HepG2 (cell line): Measurements from ENCODE around the gene POLR2J. TPM values are rescaled to one million over a fixed set of nuclear protein-coding genes. Genes with fewer than 3 reads are reported as not detected.

ENCODE experiments used
- CREB1 ChIP-seq, 2 experiments: fragments of 450-650 bp in 1 of 2; IDR thresholded peaks; 2 replicates each; pipeline ENCODE4 v1.6.1; 2016 to 2017; ENCODE audit warnings: control low read depth in 1 of 2, mild to moderate bottlenecking in 1 of 2, missing compliant biosample characterization in 1 of 2, missing genetic modification characterization in 1 of 2
- DPF2 ChIP-seq: sonication (generic); formaldehyde crosslinking; IDR thresholded peaks from 2 replicates; pipeline ENCODE4 v1.4.0; 2020; ENCODE audit warnings: mild to moderate bottlenecking, low read depth, missing genetic modification reagents, borderline replicate concordance
- HNRNPL ChIP-seq: fragments of 200-400 bp; formaldehyde crosslinking; IDR thresholded peaks from 2 replicates; pipeline ENCODE4 v1.6.1; 2017; ENCODE audit warnings: mild to moderate bottlenecking, low read depth, low read length
- NR2F6 ChIP-seq, 2 experiments: IDR thresholded peaks; 2 replicates each; pipeline ENCODE4 v1.6.1; 2016; ENCODE audit warnings: antibody characterized with exemption in 1 of 2, mild to moderate bottlenecking in 1 of 2
- SP5 ChIP-seq: IDR thresholded peaks from 2 replicates; pipeline ENCODE4 v1.6.1; 2016; ENCODE audit warnings: low read depth, borderline replicate concordance
- TBL1XR1 ChIP-seq: fragments of 150-350 bp; IDR thresholded peaks from 2 replicates; pipeline ENCODE4 v1.6.1; 2014; ENCODE audit warnings: borderline replicate concordance, low read length; ENCODE audit not compliant: partially characterized antibody
- TSC22D2 ChIP-seq: sonication (generic); formaldehyde crosslinking; IDR thresholded peaks from 2 replicates; pipeline ENCODE4 v1.5.1; 2020; ENCODE audit warnings: missing genetic modification reagents, mild to moderate bottlenecking, borderline replicate concordance
- ZNF230 ChIP-seq: sonication (generic); formaldehyde crosslinking; IDR thresholded peaks from 2 replicates; pipeline ENCODE4 v1.4.0; 2020; ENCODE audit warnings: mild to moderate bottlenecking, missing genetic modification reagents
- ZNF552 ChIP-seq: sonication (generic); formaldehyde crosslinking; IDR thresholded peaks from 2 replicates; pipeline ENCODE4 v1.9.0; 2022; ENCODE audit warnings: missing genetic modification reagents, mild to moderate bottlenecking, borderline replicate concordance
- polyA plus RNA-seq, 8 experiments: library from polyadenylated mRNA; depleted of rRNA in 3 of 8; stranded (reverse) in 7 of 8; unstranded in 1 of 8; fragments of >200 nt; fragmentation: Illumina TruSeq in 4 of 8; extraction: Trizol in 4 of 8; gene quantifications; 2 replicates each; pipeline versions ENCODE4 v1.2.1 to v1.2.3, GENCODE V29; 2011 to 2016; ENCODE audit warnings: low read depth in 4 of 8, missing spikeins in 1 of 8, mixed read lengths in 1 of 8; ENCODE audit not compliant: insufficient read depth in 1 of 8
- total RNA-seq, 5 experiments: library from RNA; depleted of rRNA; stranded (reverse); fragments of >200 nt; fragmentation: Illumina TruSeq; extraction: Trizol; gene quantifications; 2 replicates each; pipeline ENCODE4 v1.2.3, GENCODE V29; 2016; ENCODE audit warnings: low read depth in 1 of 5
- TF ChIP-seq, protein P1 (sequence below): sonication (generic); formaldehyde crosslinking; IDR thresholded peaks from 2 replicates; pipeline ENCODE4 v1.8.0; 2022; ENCODE audit warnings: mild to moderate bottlenecking, missing genetic modification reagents, moderate library complexity
- TF ChIP-seq, protein P2 (sequence below), 2 experiments: sonication (generic) in 1 of 2; formaldehyde crosslinking in 1 of 2; IDR thresholded peaks; 2 replicates each; pipeline versions ENCODE4 v1.4.0 to v1.6.1; 2018 to 2020; ENCODE audit warnings: missing genetic modification reagents in 2 of 2, borderline replicate concordance in 1 of 2, low read depth in 1 of 2, mild to moderate bottlenecking in 1 of 2, missing biosample characterization in 1 of 2
- TF ChIP-seq, protein P3 (sequence below): sonication (generic); formaldehyde crosslinking; IDR thresholded peaks from 2 replicates; pipeline ENCODE4 v1.8.0; 2022; ENCODE audit warnings: mild to moderate bottlenecking, missing genetic modification reagents, moderate library complexity
- TF ChIP-seq, protein P4 (sequence below): sonication (generic); formaldehyde crosslinking; IDR thresholded peaks from 2 replicates; pipeline ENCODE4 v1.4.0; 2020; ENCODE audit warnings: missing genetic modification reagents, borderline replicate concordance
- TF ChIP-seq, protein P5 (sequence below): sonication (generic); formaldehyde crosslinking; IDR thresholded peaks from 2 replicates; pipeline ENCODE4 v1.5.0; 2020; ENCODE audit warnings: mild to moderate bottlenecking, missing genetic modification reagents, borderline replicate concordance
- TF ChIP-seq, protein P6 (sequence below): sonication (generic); formaldehyde crosslinking; IDR thresholded peaks from 2 replicates; pipeline ENCODE4 v1.9.0; 2022; ENCODE audit warnings: missing genetic modification reagents, mild to moderate bottlenecking, borderline replicate concordance

The POLR2J gene
- total and polyA plus RNA-seq, 2 of the 13 experiments (the other 11 are each of a cell fraction or from before 2014, with no cell fraction given): 41.2 to 71.4 TPM

DNA sequence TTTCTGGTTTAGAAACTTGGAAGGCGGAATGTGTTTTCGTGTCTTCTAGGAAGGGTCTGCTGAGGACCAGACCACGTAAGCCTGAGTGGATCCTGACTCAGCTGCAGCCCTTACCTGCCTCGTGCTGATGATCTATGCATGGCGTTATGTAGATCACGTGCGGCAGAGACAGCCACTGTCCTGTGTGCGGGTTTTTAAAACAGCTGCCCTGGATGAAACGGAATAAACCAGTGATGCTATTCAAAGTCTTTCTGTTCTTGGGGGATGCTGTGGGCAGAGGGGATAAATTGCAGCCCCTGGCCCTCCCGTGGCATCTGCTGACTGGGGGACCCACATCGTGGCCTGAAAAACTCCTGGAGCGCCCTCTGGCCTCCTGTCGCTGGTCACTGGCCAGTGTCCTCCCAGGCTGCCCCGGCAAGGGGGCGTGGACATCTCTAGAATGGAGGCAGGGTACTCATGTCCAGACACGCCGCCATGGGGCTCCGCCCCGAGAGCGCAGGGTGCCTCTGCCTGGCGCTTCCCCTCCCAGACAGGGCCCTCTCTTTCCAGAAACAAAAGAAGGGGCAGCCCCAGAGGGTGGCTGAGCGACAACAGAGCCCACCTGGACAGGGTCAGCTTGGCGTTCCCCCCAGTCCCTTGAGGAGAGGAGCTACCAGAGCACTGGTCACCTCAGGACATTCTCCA lies 27.2 kb downstream of the POLR2J start (continued):
- TF ChIP-seq TSC22D2 (CRISPR knock-in tag): peak; percentile 61; the same call in 1 of the 2 replicates
- no peak for TF ChIP-seq ZNF552 (CRISPR knock-in tag)
- TF ChIP-seq, protein P1, sequence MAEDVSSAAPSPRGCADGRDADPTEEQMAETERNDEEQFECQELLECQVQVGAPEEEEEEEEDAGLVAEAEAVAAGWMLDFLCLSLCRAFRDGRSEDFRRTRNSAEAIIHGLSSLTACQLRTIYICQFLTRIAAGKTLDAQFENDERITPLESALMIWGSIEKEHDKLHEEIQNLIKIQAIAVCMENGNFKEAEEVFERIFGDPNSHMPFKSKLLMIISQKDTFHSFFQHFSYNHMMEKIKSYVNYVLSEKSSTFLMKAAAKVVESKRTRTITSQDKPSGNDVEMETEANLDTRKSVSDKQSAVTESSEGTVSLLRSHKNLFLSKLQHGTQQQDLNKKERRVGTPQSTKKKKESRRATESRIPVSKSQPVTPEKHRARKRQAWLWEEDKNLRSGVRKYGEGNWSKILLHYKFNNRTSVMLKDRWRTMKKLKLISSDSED: no peak
- peak; percentile 61 for TF ChIP-seq SP5 (CRISPR knock-in tag)
- TF ChIP-seq DPF2 (CRISPR knock-in tag): no peak
- TF ChIP-seq, protein P2, sequence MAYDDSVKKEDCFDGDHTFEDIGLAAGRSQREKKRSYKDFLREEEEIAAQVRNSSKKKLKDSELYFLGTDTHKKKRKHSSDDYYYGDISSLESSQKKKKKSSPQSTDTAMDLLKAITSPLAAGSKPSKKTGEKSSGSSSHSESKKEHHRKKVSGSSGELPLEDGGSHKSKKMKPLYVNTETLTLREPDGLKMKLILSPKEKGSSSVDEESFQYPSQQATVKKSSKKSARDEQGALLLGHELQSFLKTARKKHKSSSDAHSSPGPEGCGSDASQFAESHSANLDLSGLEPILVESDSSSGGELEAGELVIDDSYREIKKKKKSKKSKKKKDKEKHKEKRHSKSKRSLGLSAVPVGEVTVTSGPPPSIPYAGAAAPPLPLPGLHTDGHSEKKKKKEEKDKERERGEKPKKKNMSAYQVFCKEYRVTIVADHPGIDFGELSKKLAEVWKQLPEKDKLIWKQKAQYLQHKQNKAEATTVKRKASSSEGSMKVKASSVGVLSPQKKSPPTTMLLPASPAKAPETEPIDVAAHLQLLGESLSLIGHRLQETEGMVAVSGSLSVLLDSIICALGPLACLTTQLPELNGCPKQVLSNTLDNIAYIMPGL (CRISPR knock-in tag; IDR thresholded peaks at IDR 0.05; ENCODE audit: borderline replicate concordance in 1 of 2, low read depth in 1 of 2): peak; percentile 21 to 33; a peak in 2 of 4 replicates
- TF ChIP-seq NR2F6 (IDR thresholded peaks at IDR 0.05): no peak
- TF ChIP-seq NR2F6 (CRISPR knock-in tag; IDR thresholded peaks at IDR 0.05): 0 out of 2 replicates have a peak, but pooled peaks have one; percentile 14
- TF ChIP-seq TBL1XR1: no peak
- TF ChIP-seq, protein P3, sequence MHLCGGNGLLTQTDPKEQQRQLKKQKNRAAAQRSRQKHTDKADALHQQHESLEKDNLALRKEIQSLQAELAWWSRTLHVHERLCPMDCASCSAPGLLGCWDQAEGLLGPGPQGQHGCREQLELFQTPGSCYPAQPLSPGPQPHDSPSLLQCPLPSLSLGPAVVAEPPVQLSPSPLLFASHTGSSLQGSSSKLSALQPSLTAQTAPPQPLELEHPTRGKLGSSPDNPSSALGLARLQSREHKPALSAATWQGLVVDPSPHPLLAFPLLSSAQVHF (CRISPR knock-in tag): no peak
- TF ChIP-seq HNRNPL: 0 out of 2 replicates have a peak, but pooled peaks have one; percentile 41
- TF ChIP-seq, protein P4, sequence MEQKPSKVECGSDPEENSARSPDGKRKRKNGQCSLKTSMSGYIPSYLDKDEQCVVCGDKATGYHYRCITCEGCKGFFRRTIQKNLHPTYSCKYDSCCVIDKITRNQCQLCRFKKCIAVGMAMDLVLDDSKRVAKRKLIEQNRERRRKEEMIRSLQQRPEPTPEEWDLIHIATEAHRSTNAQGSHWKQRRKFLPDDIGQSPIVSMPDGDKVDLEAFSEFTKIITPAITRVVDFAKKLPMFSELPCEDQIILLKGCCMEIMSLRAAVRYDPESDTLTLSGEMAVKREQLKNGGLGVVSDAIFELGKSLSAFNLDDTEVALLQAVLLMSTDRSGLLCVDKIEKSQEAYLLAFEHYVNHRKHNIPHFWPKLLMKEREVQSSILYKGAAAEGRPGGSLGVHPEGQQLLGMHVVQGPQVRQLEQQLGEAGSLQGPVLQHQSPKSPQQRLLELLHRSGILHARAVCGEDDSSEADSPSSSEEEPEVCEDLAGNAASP (CRISPR knock-in tag): 0 out of 2 replicates have a peak, but pooled peaks have one; percentile 34
- TF ChIP-seq, protein P5, sequence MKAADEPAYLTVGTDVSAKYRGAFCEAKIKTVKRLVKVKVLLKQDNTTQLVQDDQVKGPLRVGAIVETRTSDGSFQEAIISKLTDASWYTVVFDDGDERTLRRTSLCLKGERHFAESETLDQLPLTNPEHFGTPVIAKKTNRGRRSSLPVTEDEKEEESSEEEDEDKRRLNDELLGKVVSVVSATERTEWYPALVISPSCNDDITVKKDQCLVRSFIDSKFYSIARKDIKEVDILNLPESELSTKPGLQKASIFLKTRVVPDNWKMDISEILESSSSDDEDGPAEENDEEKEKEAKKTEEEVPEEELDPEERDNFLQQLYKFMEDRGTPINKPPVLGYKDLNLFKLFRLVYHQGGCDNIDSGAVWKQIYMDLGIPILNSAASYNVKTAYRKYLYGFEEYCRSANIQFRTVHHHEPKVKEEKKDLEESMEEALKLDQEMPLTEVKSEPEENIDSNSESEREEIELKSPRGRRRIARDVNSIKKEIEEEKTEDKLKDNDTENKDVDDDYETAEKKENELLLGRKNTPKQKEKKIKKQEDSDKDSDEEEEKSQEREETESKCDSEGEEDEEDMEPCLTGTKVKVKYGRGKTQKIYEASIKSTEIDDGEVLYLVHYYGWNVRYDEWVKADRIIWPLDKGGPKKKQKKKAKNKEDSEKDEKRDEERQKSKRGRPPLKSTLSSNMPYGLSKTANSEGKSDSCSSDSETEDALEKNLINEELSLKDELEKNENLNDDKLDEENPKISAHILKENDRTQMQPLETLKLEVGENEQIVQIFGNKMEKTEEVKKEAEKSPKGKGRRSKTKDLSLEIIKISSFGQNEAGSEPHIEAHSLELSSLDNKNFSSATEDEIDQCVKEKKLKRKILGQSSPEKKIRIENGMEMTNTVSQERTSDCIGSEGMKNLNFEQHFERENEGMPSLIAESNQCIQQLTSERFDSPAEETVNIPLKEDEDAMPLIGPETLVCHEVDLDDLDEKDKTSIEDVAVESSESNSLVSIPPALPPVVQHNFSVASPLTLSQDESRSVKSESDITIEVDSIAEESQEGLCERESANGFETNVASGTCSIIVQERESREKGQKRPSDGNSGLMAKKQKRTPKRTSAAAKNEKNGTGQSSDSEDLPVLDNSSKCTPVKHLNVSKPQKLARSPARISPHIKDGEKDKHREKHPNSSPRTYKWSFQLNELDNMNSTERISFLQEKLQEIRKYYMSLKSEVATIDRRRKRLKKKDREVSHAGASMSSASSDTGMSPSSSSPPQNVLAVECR (CRISPR knock-in tag): peak; percentile 58; the same call in 1 of the 2 replicates
- TF ChIP-seq, protein P6, sequence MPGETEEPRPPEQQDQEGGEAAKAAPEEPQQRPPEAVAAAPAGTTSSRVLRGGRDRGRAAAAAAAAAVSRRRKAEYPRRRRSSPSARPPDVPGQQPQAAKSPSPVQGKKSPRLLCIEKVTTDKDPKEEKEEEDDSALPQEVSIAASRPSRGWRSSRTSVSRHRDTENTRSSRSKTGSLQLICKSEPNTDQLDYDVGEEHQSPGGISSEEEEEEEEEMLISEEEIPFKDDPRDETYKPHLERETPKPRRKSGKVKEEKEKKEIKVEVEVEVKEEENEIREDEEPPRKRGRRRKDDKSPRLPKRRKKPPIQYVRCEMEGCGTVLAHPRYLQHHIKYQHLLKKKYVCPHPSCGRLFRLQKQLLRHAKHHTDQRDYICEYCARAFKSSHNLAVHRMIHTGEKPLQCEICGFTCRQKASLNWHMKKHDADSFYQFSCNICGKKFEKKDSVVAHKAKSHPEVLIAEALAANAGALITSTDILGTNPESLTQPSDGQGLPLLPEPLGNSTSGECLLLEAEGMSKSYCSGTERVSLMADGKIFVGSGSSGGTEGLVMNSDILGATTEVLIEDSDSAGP (CRISPR knock-in tag): peak; percentile 34; the same call in 1 of the 2 replicates
- no peak for TF ChIP-seq CREB1 (IDR thresholded peaks at IDR 0.05)
- no peak for TF ChIP-seq CREB1 (CRISPR knock-in tag; IDR thresholded peaks at IDR 0.05)
- TF ChIP-seq ZNF230 (CRISPR knock-in tag): 0 out of 2 replicates have a peak, but pooled peaks have one; percentile 41
